ENCODE results near the gene DNMT3L.
"Not testable (repeated sequence)": the region's sequence is repeated elsewhere in the genome, so short reads cannot be mapped to it uniquely, and the experiment has no call there.

DNA sequence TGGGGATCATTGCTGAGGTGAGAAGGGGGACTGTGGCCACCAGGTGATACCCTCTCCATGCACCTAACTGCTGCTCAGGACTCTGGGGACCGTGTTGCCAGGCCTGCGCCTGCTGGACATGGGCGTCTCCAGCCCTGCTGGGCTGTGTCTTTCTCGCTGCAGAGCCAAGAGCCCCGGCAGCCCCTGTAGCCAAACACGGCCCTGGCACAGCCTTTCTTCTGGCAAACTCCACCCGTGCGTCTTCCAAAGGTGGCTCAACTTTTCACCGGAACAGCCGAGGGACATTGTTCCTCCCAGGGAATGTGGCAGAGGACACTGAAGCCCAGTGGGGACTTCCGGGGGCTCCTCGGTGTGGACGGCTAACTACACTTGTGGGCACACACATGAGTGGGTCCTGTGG, 33.6 kb downstream of the DNMT3L start:
- TF ChIP-seq, protein P1, sequence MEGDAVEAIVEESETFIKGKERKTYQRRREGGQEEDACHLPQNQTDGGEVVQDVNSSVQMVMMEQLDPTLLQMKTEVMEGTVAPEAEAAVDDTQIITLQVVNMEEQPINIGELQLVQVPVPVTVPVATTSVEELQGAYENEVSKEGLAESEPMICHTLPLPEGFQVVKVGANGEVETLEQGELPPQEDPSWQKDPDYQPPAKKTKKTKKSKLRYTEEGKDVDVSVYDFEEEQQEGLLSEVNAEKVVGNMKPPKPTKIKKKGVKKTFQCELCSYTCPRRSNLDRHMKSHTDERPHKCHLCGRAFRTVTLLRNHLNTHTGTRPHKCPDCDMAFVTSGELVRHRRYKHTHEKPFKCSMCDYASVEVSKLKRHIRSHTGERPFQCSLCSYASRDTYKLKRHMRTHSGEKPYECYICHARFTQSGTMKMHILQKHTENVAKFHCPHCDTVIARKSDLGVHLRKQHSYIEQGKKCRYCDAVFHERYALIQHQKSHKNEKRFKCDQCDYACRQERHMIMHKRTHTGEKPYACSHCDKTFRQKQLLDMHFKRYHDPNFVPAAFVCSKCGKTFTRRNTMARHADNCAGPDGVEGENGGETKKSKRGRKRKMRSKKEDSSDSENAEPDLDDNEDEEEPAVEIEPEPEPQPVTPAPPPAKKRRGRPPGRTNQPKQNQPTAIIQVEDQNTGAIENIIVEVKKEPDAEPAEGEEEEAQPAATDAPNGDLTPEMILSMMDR (IDR thresholded peaks at IDR 0.05): not testable (repeated sequence)
- TF ChIP-seq POLR2AphosphoS5, POLR2A, EP300 (IDR thresholded peaks at IDR 0.05): not testable (repeated sequence)
